Measurements from ENCODE around the gene PLSCR4.
A peak's percentile ranks its signal among the peaks of the same experiment; 100 is the strongest.

- TF ChIP-seq CTCF (conservative IDR thresholded peaks at IDR 0.05; ENCODE audit: low read depth, low read length) = peak; percentile 58; the same call in 1 of the 2 replicates
- no peak for TF ChIP-seq EZH2 (IDR thresholded peaks at IDR 0.05; ENCODE audit: borderline replicate concordance, low read depth, low read length, poor library complexity, severe bottlenecking)
Measured at GRCh38 chr3:146148468-146148931, 102.4 kb downstream of the PLSCR4 start.
